GM23338 (cell line): Measurements from ENCODE around the gene AGO4. TPM values are rescaled to one million over a fixed set of nuclear protein-coding genes. Genes with fewer than 3 reads are reported as not detected.

Source experiments
- ATAC-seq: fragments of 200-7000 bp; cut with Tn5 transposase; 3 replicates; pipeline ENCODE4 v1.9.1; 2020
- DNase-seq: peaks from one replicate; pipeline ENCODE4 v3.0.0-alpha.2; 2015; ENCODE audit warnings: low spot score
- H2AFZ ChIP-seq: fragments of 200-600 bp; sonication (generic); 2 replicates; pipeline ENCODE4 v1.8.0; 2016; ENCODE audit warnings: antibody characterized with exemption, mild to moderate bottlenecking, moderate library complexity
- H3F3A ChIP-seq: fragments of 200-600 bp; sonication (generic); replicated peaks from 2 replicates; pipeline ENCODE4 v1.8.0; 2017; ENCODE audit warnings: antibody characterized with exemption, mixed run types, low read depth
- H3K27ac ChIP-seq: fragments of 200-600 bp; sonication (generic); 2 replicates; pipeline ENCODE4 v1.6.1; 2016; ENCODE audit warnings: low read depth
- H3K27me3 ChIP-seq: fragments of 200-600 bp; sonication (generic); 2 replicates; pipeline ENCODE4 v1.8.0; 2016; ENCODE audit warnings: mild to moderate bottlenecking, mixed run types, moderate library complexity; ENCODE audit not compliant: insufficient read depth
- H3K36me3 ChIP-seq: fragments of 200-600 bp; sonication (generic); 2 replicates; pipeline ENCODE4 v1.8.0; 2016; ENCODE audit warnings: mild to moderate bottlenecking; ENCODE audit not compliant: insufficient read depth
- H3K4me1 ChIP-seq: fragments of 200-600 bp; sonication (generic); 2 replicates; pipeline ENCODE4 v1.8.0; 2016; ENCODE audit warnings: mild to moderate bottlenecking, moderate library complexity; ENCODE audit not compliant: insufficient read depth
- H3K4me2 ChIP-seq: fragments of 200-600 bp; sonication (generic); 2 replicates; pipeline ENCODE4 v1.7.1; 2017; ENCODE audit warnings: mixed run types
- H3K4me3 ChIP-seq: fragments of 200-600 bp; sonication (generic); 2 replicates; pipeline ENCODE4 v1.6.1; 2016; ENCODE audit warnings: mixed run types
- H3K79me2 ChIP-seq: fragments of 200-600 bp; sonication (generic); replicated peaks from 2 replicates; pipeline ENCODE4 v1.8.0; 2017; ENCODE audit warnings: mild to moderate bottlenecking; ENCODE audit not compliant: insufficient read depth
- H3K9me2 ChIP-seq: fragments of 200-600 bp; sonication (generic); 2 replicates; pipeline ENCODE4 v1.8.0; 2017; ENCODE audit not compliant: insufficient read depth
- H4K20me1 ChIP-seq: fragments of 200-600 bp; sonication (generic); replicated peaks from 2 replicates; pipeline ENCODE4 v1.8.0; 2017; ENCODE audit warnings: mild to moderate bottlenecking; ENCODE audit not compliant: insufficient read depth
- H3K27ac Mint-ChIP-seq: 2 replicates; pipeline ENCODE4 v1.8.0; 2020; ENCODE audit warnings: inconsistent platforms, mild to moderate bottlenecking, moderate library complexity, mixed read lengths
- H3K27me3 Mint-ChIP-seq: 3 replicates; pipeline ENCODE4 v1.8.0; 2022; ENCODE audit warnings: low read depth, mild to moderate bottlenecking, moderate library complexity, mixed read lengths, inconsistent platforms; ENCODE audit not compliant: insufficient read depth, poor library complexity
- H3K36me3 Mint-ChIP-seq: 3 replicates; pipeline ENCODE4 v1.8.0; 2021; ENCODE audit warnings: low read depth, mild to moderate bottlenecking, inconsistent platforms, moderate library complexity, mixed read lengths
- H3K4me1 Mint-ChIP-seq: 3 replicates; pipeline ENCODE4 v1.8.0; 2020; ENCODE audit warnings: mild to moderate bottlenecking, inconsistent platforms, mixed read lengths
- H3K4me3 Mint-ChIP-seq: 3 replicates; pipeline ENCODE4 v1.8.0; 2021; ENCODE audit warnings: moderate library complexity, mild to moderate bottlenecking, inconsistent platforms, mixed read lengths
- H3K9me3 Mint-ChIP-seq: 3 replicates; pipeline ENCODE4 v1.8.0; 2020; ENCODE audit warnings: moderate library complexity, mild to moderate bottlenecking, inconsistent platforms, mixed read lengths
- EZH2 ChIP-seq: fragments of 200-600 bp; sonication (generic); IDR thresholded peaks from one replicate; pipeline ENCODE4 v1.8.0; 2017; ENCODE audit warnings: antibody characterized with exemption, mild to moderate bottlenecking, low read depth; ENCODE audit not compliant: unreplicated experiment
- NANOG ChIP-seq: IDR thresholded peaks from 2 replicates; pipeline ENCODE4 v1.6.1; 2016; ENCODE audit warnings: antibody characterized with exemption, borderline replicate concordance
- POLR2AphosphoS5 ChIP-seq: IDR thresholded peaks from 2 replicates; pipeline ENCODE4 v1.6.1; 2016; ENCODE audit warnings: antibody characterized with exemption, low read depth
- STAT1 ChIP-seq: IDR thresholded peaks from one replicate; pipeline ENCODE4 v1.6.1; 2016; ENCODE audit warnings: antibody characterized with exemption; ENCODE audit not compliant: unreplicated experiment
- ZNF114 ChIP-seq: fragments of 250-450 bp; sonication (Bioruptor Pico); IDR thresholded peaks from 2 replicates; pipeline ENCODE4 v1.5.0; 2020; ENCODE audit warnings: mild to moderate bottlenecking, moderate library complexity
- ZNF331 ChIP-seq: fragments of 250-450 bp; sonication (Bioruptor Pico); IDR thresholded peaks from 2 replicates; pipeline ENCODE4 v1.5.0; 2020; ENCODE audit warnings: low read depth, mild to moderate bottlenecking, moderate library complexity
- polyA plus RNA-seq: library from polyadenylated mRNA; unstranded; fragments of >200 nt; fragmentation: Nextera tagmentation; extraction: Ambion mirVana; gene quantifications from 2 replicates; pipeline ENCODE4 v1.2.1, GENCODE V29; 2016
- total RNA-seq: library from RNA; depleted of rRNA; stranded (reverse); fragments of >200 nt; shearing (Covaris generic); gene quantifications from 2 replicates; pipeline ENCODE4 v1.2.3, GENCODE V29; 2014
- TF ChIP-seq, protein P1 (sequence below): IDR thresholded peaks from 2 replicates; pipeline ENCODE4 v1.6.1; 2016; ENCODE audit warnings: antibody characterized with exemption
- TF ChIP-seq, protein P2 (sequence below): fragments of 250-450 bp; sonication (Bioruptor Pico); IDR thresholded peaks from 2 replicates; pipeline ENCODE4 v1.5.0; 2020; ENCODE audit warnings: mild to moderate bottlenecking, moderate library complexity

Gene AGO4
- total and polyA plus RNA-seq, 2 experiments from 2014 or later: 1.7 to 9.7 TPM

DNA sequence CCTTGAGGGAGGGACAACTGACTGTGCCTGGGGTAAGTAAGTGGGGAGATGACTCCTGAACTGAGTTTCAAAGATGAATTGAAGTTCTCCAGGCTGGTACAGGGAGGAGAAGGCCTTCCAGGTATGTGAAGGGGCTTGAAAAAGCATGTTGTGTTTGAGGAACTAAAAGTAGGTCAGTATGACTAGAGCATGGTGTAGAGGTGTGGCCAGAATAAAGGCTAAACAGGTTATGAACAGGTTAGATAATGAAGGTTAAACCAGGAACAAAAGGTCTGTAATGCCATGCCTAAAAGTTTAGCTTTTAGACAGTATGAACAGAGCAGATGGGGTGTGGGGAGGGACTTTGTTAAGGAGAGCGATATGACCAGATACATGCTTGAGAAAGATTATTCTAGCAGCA lies 30.7 kb upstream of the AGO4 start:
- ATAC-seq: no peak
- no peaks in the 10 kb centered on the region for H3K9me2 ChIP-seq
- H2AFZ ChIP-seq: no peak overlapping the region
- H3K36me3 ChIP-seq: no peaks in the 10 kb centered on the region
- no peak overlapping the region for H3K27ac ChIP-seq
- no peak overlapping the region for H3K4me2 ChIP-seq
- no peaks in the 10 kb centered on the region for H3K36me3 Mint-ChIP-seq
- H3K4me1 Mint-ChIP-seq: no peaks in the 10 kb centered on the region
- no peak overlapping the region; the same call in 2 of the 3 replicates for H3K4me3 Mint-ChIP-seq
- no peaks in the 10 kb centered on the region for H3K9me3 Mint-ChIP-seq
- H3K79me2 ChIP-seq: no peaks in the 10 kb centered on the region
- H3F3A ChIP-seq: no peaks in the 10 kb centered on the region
- H4K20me1 ChIP-seq: no peaks in the 10 kb centered on the region
- no peak overlapping the region for H3K27ac Mint-ChIP-seq
- H3K27me3 Mint-ChIP-seq: no peaks in the 10 kb centered on the region
- no peak for DNase-seq
- no peaks in the 10 kb centered on the region for H3K27me3 ChIP-seq
- no peaks in the 10 kb centered on the region for H3K4me1 ChIP-seq
- no peak overlapping the region for H3K4me3 ChIP-seq
- TF ChIP-seq POLR2AphosphoS5: no peak
- no peak for TF ChIP-seq STAT1
- no peak for TF ChIP-seq NANOG
- TF ChIP-seq, protein P1, sequence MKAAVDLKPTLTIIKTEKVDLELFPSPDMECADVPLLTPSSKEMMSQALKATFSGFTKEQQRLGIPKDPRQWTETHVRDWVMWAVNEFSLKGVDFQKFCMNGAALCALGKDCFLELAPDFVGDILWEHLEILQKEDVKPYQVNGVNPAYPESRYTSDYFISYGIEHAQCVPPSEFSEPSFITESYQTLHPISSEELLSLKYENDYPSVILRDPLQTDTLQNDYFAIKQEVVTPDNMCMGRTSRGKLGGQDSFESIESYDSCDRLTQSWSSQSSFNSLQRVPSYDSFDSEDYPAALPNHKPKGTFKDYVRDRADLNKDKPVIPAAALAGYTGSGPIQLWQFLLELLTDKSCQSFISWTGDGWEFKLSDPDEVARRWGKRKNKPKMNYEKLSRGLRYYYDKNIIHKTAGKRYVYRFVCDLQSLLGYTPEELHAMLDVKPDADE: no peak
- TF ChIP-seq ZNF114: no peak
- TF ChIP-seq, protein P2, sequence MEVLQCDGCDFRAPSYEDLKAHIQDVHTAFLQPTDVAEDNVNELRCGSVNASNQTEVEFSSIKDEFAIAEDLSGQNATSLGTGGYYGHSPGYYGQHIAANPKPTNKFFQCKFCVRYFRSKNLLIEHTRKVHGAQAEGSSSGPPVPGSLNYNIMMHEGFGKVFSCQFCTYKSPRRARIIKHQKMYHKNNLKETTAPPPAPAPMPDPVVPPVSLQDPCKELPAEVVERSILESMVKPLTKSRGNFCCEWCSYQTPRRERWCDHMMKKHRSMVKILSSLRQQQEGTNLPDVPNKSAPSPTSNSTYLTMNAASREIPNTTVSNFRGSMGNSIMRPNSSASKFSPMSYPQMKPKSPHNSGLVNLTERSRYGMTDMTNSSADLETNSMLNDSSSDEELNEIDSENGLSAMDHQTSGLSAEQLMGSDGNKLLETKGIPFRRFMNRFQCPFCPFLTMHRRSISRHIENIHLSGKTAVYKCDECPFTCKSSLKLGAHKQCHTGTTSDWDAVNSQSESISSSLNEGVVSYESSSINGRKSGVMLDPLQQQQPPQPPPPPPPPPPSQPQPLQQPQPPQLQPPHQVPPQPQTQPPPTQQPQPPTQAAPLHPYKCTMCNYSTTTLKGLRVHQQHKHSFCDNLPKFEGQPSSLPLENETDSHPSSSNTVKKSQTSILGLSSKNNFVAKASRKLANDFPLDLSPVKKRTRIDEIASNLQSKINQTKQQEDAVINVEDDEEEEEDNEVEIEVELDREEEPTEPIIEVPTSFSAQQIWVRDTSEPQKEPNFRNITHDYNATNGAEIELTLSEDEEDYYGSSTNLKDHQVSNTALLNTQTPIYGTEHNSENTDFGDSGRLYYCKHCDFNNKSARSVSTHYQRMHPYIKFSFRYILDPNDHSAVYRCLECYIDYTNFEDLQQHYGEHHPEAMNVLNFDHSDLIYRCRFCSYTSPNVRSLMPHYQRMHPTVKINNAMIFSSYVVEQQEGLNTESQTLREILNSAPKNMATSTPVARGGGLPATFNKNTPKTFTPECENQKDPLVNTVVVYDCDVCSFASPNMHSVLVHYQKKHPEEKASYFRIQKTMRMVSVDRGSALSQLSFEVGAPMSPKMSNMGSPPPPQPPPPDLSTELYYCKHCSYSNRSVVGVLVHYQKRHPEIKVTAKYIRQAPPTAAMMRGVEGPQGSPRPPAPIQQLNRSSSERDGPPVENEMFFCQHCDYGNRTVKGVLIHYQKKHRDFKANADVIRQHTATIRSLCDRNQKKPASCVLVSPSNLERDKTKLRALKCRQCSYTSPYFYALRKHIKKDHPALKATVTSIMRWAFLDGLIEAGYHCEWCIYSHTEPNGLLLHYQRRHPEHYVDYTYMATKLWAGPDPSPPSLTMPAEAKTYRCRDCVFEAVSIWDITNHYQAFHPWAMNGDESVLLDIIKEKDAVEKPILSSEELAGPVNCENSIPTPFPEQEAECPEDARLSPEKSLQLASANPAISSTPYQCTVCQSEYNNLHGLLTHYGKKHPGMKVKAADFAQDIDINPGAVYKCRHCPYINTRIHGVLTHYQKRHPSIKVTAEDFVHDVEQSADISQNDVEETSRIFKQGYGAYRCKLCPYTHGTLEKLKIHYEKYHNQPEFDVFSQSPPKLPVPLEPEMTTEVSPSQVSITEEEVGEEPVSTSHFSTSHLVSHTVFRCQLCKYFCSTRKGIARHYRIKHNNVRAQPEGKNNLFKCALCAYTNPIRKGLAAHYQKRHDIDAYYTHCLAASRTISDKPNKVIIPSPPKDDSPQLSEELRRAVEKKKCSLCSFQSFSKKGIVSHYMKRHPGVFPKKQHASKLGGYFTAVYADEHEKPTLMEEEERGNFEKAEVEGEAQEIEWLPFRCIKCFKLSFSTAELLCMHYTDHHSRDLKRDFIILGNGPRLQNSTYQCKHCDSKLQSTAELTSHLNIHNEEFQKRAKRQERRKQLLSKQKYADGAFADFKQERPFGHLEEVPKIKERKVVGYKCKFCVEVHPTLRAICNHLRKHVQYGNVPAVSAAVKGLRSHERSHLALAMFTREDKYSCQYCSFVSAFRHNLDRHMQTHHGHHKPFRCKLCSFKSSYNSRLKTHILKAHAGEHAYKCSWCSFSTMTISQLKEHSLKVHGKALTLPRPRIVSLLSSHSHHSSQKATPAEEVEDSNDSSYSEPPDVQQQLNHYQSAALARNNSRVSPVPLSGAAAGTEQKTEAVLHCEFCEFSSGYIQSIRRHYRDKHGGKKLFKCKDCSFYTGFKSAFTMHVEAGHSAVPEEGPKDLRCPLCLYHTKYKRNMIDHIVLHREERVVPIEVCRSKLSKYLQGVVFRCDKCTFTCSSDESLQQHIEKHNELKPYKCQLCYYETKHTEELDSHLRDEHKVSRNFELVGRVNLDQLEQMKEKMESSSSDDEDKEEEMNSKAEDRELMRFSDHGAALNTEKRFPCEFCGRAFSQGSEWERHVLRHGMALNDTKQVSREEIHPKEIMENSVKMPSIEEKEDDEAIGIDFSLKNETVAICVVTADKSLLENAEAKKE (CRISPR knock-in tag): no peak
- TF ChIP-seq EZH2: no peak
- no peak for TF ChIP-seq ZNF331 (CRISPR knock-in tag)
